A549 (cell line): ENCODE results near the gene SPRR5.

Experiments
- CBX2 ChIP-seq: fragments of 200-600 bp; sonication (generic); IDR thresholded peaks from 2 replicates; pipeline ENCODE4 v1.6.1; 2016; ENCODE audit warnings: low read depth, mild to moderate bottlenecking, borderline replicate concordance
- JUNB ChIP-seq: fragments of >200 bp; sonication (Bioruptor Twin); formaldehyde crosslinking; IDR thresholded peaks from 2 replicates; pipeline ENCODE4 v1.6.1; 2016
- POLR2AphosphoS2 ChIP-seq: conservative IDR thresholded peaks from 2 replicates; pipeline ENCODE4 v1.6.1; 2012; ENCODE audit warnings: low read length, improper control_type of control experiment, inconsistent platforms
- RCOR1 ChIP-seq: fragments of 150-350 bp; IDR thresholded peaks from 2 replicates; pipeline ENCODE4 v1.6.1; 2014; ENCODE audit warnings: antibody characterized with exemption, low read length, low read depth
- REST ChIP-seq: fragments of 200-600 bp; sonication (generic); IDR thresholded peaks from 2 replicates; pipeline ENCODE4 v1.6.1; 2016; ENCODE audit warnings: antibody characterized with exemption, mild to moderate bottlenecking, moderate library complexity
- USF2 ChIP-seq: fragments of 450-650 bp; IDR thresholded peaks from 2 replicates; pipeline ENCODE4 v1.6.1; 2014; ENCODE audit warnings: antibody characterized with exemption

GRCh38 chr1:152967201-152967600 lies 20.2 kb downstream of the SPRR5 start:
- TF ChIP-seq POLR2AphosphoS2 (no peak), RCOR1 (no peak), JUNB (no peak), USF2 (no peak), REST (no peak), CBX2 (no peak)
